Measurements from ENCODE around the gene SNRPA. TPM values are rescaled to one million over a fixed set of nuclear protein-coding genes. Genes with fewer than 3 reads are reported as not detected.

SNRPA gene
- 86.5 and 102 TPM in 2 replicates for total RNA-seq (2014; rRNA removed; shearing (Covaris generic))

GRCh38 chr19:40750874-40751537 lies at the start of gene SNRPA:
Gene SNRPA (plus strand): TSS chr19:40751203. CDS start chr19:40751409, 206 bp downstream.
- DNase-seq (ENCODE audit: low read depth) = peak; percentile 98

- no peak for DNase-seq (ENCODE audit: low read depth)
Measured at GRCh38 chr19:40701758-40702157, 49.2 kb upstream of the SNRPA start.

GRCh38 chr19:40702337-40703012 lies 48.5 kb upstream of the SNRPA start:
- no peak for DNase-seq (ENCODE audit: low read depth)

GRCh38 chr19:40703029-40703755 lies 47.8 kb upstream of the SNRPA start:
- DNase-seq (ENCODE audit: low read depth) = no peak

- no peak for DNase-seq (ENCODE audit: low read depth)
Measured at GRCh38 chr19:40704491-40705361, 46.3 kb upstream of the SNRPA start.

- DNase-seq (ENCODE audit: low read depth) = no peak
Measured at GRCh38 chr19:40705362-40705651, 45.7 kb upstream of the SNRPA start.

- no peak for DNase-seq (ENCODE audit: low read depth)
Measured at GRCh38 chr19:40705950-40706619, 44.9 kb upstream of the SNRPA start.

GRCh38 chr19:40707615-40708014 lies 43.4 kb upstream of the SNRPA start:
- DNase-seq (ENCODE audit: low read depth) = no peak

GRCh38 chr19:40709817-40710216 lies 41.2 kb upstream of the SNRPA start:
- no peak for DNase-seq (ENCODE audit: low read depth)

- DNase-seq (ENCODE audit: low read depth) = no peak
Measured at GRCh38 chr19:40713939-40714338, 37.1 kb upstream of the SNRPA start.

GRCh38 chr19:40714441-40715299 lies 36.3 kb upstream of the SNRPA start:
- DNase-seq (ENCODE audit: low read depth) = peak; percentile 89

- peak; percentile 96 for DNase-seq (ENCODE audit: low read depth)
Measured at GRCh38 chr19:40716031-40716481, 34.9 kb upstream of the SNRPA start.

- peak; percentile 97 for DNase-seq (ENCODE audit: low read depth)
Measured at GRCh38 chr19:40716482-40717324, 34.3 kb upstream of the SNRPA start, which contains the start of the genes COQ8B and ITPKC. Gene COQ8B (minus strand): TSS chr19:40716886. CDS start chr19:40714632, 2,254 bp downstream. Gene ITPKC (plus strand): TSS chr19:40717112. CDS start chr19:40717136, 24 bp downstream.

- no peak for DNase-seq (ENCODE audit: low read depth)
Measured at GRCh38 chr19:40717325-40717879, 33.6 kb upstream of the SNRPA start.

GRCh38 chr19:40717880-40718773 lies 32.9 kb upstream of the SNRPA start:
- no peak for DNase-seq (ENCODE audit: low read depth)

GRCh38 chr19:40718774-40719391 lies 32.1 kb upstream of the SNRPA start:
- DNase-seq (ENCODE audit: low read depth) = peak; percentile 28

- DNase-seq (ENCODE audit: low read depth) = no peak
Measured at GRCh38 chr19:40719414-40719894, 31.5 kb upstream of the SNRPA start.
